HL-60 (cell line): ENCODE data around the gene CEP44.

Experiments
- DNase-seq, 2 experiments: peaks; one replicate each; pipeline ENCODE4 v3.0.0-alpha.2; 2010 to 2020; ENCODE audit warnings: low read depth in 1 of 2, low spot score in 1 of 2
- H3K27ac ChIP-seq: fragments of 250-450 bp; sonication (Bioruptor Pico); replicated peaks from 2 replicates; pipeline ENCODE4 v1.5.1; 2020; ENCODE audit warnings: mild to moderate bottlenecking, moderate library complexity
- H3K27me3 ChIP-seq: fragments of 250-450 bp; sonication (Bioruptor Pico); 2 replicates; pipeline ENCODE4 v1.5.1; 2021; ENCODE audit warnings: mild to moderate bottlenecking, moderate library complexity; ENCODE audit not compliant: insufficient read depth, poor library complexity, severe bottlenecking
- H3K4me3 ChIP-seq: replicated peaks from 2 replicates; pipeline ENCODE4 v1.5.1; 2011; ENCODE audit warnings: mild to moderate bottlenecking, control low read depth, low read length; ENCODE audit not compliant: insufficient read depth
- CTCF ChIP-seq: IDR thresholded peaks from one replicate; pipeline ENCODE4 v1.5.1; 2011; ENCODE audit warnings: low read length, control low read depth, inconsistent platforms; ENCODE audit not compliant: insufficient read depth
- GABPA ChIP-seq: IDR thresholded peaks from 2 replicates; pipeline ENCODE4 v1.6.1; 2012; ENCODE audit warnings: low read depth
- POLR2AphosphoS5 ChIP-seq: IDR thresholded peaks from 2 replicates; pipeline ENCODE4 v1.6.1; 2012; ENCODE audit warnings: low read depth
- REST ChIP-seq: IDR thresholded peaks from 2 replicates; pipeline ENCODE4 v1.6.1; 2012; ENCODE audit warnings: low read depth; ENCODE audit not compliant: insufficient replicate concordance
- SPI1 ChIP-seq: IDR thresholded peaks from 2 replicates; pipeline ENCODE4 v1.6.1; 2012; ENCODE audit warnings: low read depth, mild to moderate bottlenecking, borderline replicate concordance

CEP44 gene

GRCh38 chr4:174281901-174282300, 1.8 kb upstream of the CEP44 start:
- no peaks in the 10 kb centered on the region for H3K27me3 ChIP-seq
- H3K27ac ChIP-seq, result peak overlapping the region; percentile 99
- TF ChIP-seq REST (no peak), SPI1 (no peak), POLR2AphosphoS5 (no peak), GABPA (no peak), CTCF (no peak)
- no peak overlapping the region; the same call in 1 of the 2 replicates for H3K4me3 ChIP-seq
- no peak for DNase-seq

GRCh38 chr4:174282836-174283506, 740 bp upstream of the CEP44 start:
- Histone ChIP-seq H3K27me3 (no peaks in the 10 kb centered on the region), H3K27ac (peak overlapping the region; percentile 99), H3K4me3 (peak overlapping the region; percentile 75)
- TF ChIP-seq GABPA, result no peak
- peak; percentile 56; the same call in 1 of the 2 replicates for TF ChIP-seq SPI1
- DNase-seq, result peak; percentile 90 to 94

- Histone ChIP-seq H3K27me3 (no peaks in the 10 kb centered on the region), H3K27ac (peak overlapping the region; percentile 99), H3K4me3 (peak overlapping the region; percentile 75)
- no peak for DNase-seq
- TF ChIP-seq GABPA (no peak), CTCF (no peak), SPI1 (no peak), POLR2AphosphoS5 (no peak), REST (no peak)
Observed at GRCh38 chr4:174284487-174284886, 776 bp downstream of the CEP44 start.

- Histone ChIP-seq H3K27ac (no peak overlapping the region), H3K4me3 (no peak overlapping the region)
- TF ChIP-seq REST (no peak), POLR2AphosphoS5 (no peak), CTCF (no peak), GABPA (no peak), SPI1 (no peak)
Observed at GRCh38 chr4:174286870-174287269, 3.2 kb downstream of the CEP44 start.

More at GRCh38 chr4:174286870-174287269, 3.2 kb downstream of the CEP44 start:
- no peaks in the 10 kb centered on the region for H3K27me3 ChIP-seq
- no peak for DNase-seq
